Activated CD4-positive, alpha-beta T cell treated with anti-CD3 and anti-CD28 coated beads for 1 hour (primary cell): ENCODE measurements around the gene COL1A2.

ENCODE experiments used
- DNase-seq: peaks from one replicate; pipeline ENCODE4 v3.0.0-alpha.2; 2020

COL1A2 gene

GRCh38 chr7:94386416-94386815 is 8.3 kb upstream of the COL1A2 start:
- no peak for DNase-seq

- no peak for DNase-seq
These were observed 6.2 kb upstream of the COL1A2 start for GRCh38 chr7:94388540-94388939.

GRCh38 chr7:94389381-94389780 is 5.3 kb upstream of the COL1A2 start:
- no peak for DNase-seq

- DNase-seq = no peak
These were observed 2.8 kb upstream of the COL1A2 start for GRCh38 chr7:94391726-94392392.

GRCh38 chr7:94392393-94392786 is 2.3 kb upstream of the COL1A2 start:
- no peak for DNase-seq

- no peak for DNase-seq
These were observed 1.2 kb upstream of the COL1A2 start for GRCh38 chr7:94393246-94394108.

GRCh38 chr7:94394109-94394436 is 622 bp upstream of the COL1A2 start:
- no peak for DNase-seq

GRCh38 chr7:94395141-94396036 is 694 bp downstream of the COL1A2 start:
- DNase-seq = no peak

GRCh38 chr7:94396037-94396431 is 1.3 kb downstream of the COL1A2 start:
- no peak for DNase-seq

GRCh38 chr7:94396596-94396995 is 1.9 kb downstream of the COL1A2 start:
- no peak for DNase-seq

- no peak for DNase-seq
These were observed 3.0 kb downstream of the COL1A2 start for GRCh38 chr7:94397722-94398121.

GRCh38 chr7:94398841-94399240 is 4.1 kb downstream of the COL1A2 start:
- DNase-seq = no peak

- no peak for DNase-seq
These were observed 5.3 kb downstream of the COL1A2 start for GRCh38 chr7:94400022-94400421.

GRCh38 chr7:94400643-94401427 is 6.1 kb downstream of the COL1A2 start:
- DNase-seq = no peak

- no peak for DNase-seq
These were observed 6.7 kb downstream of the COL1A2 start for GRCh38 chr7:94401428-94401814.

GRCh38 chr7:94403546-94403945 is 8.9 kb downstream of the COL1A2 start:
- no peak for DNase-seq

- no peak for DNase-seq
These were observed 10.8 kb downstream of the COL1A2 start for GRCh38 chr7:94405506-94405905.

GRCh38 chr7:94406696-94407095 is 12.0 kb downstream of the COL1A2 start:
- DNase-seq = no peak

- no peak for DNase-seq
These were observed 14.7 kb downstream of the COL1A2 start for GRCh38 chr7:94409200-94409948.

- no peak for DNase-seq
These were observed 15.9 kb downstream of the COL1A2 start for GRCh38 chr7:94410413-94411187.

- DNase-seq = no peak
These were observed 16.4 kb downstream of the COL1A2 start for GRCh38 chr7:94411188-94411466.
